SK-N-SH treated with all-trans-retinoic acid at 6 μM for 48 hours (cell line): ENCODE data around the gene GOLT1A.

Experiments
- ATAC-seq: fragments of 200-7000 bp; cut with Tn5 transposase; 3 replicates; pipeline ENCODE4 v1.9.1; 2020; ENCODE audit warnings: mild to moderate bottlenecking, moderate library complexity
- ARNTL ChIP-seq: fragments of 450-650 bp; formaldehyde crosslinking; IDR thresholded peaks from 2 replicates; pipeline ENCODE4 v1.5.0; 2020; ENCODE audit warnings: low read depth, mild to moderate bottlenecking, moderate library complexity, borderline replicate concordance
- BACH2 ChIP-seq: fragments of 250-450 bp; sonication (Bioruptor Pico); IDR thresholded peaks from 2 replicates; pipeline ENCODE4 v1.9.0; 2021; ENCODE audit warnings: mild to moderate bottlenecking, borderline replicate concordance
- CREB5 ChIP-seq: fragments of 250-450 bp; sonication (Bioruptor Pico); IDR thresholded peaks from 2 replicates; pipeline ENCODE4 v1.5.1; 2020; ENCODE audit warnings: low read depth, mild to moderate bottlenecking, moderate library complexity
- CSDC2 ChIP-seq: fragments of 250-450 bp; sonication (Bioruptor Pico); IDR thresholded peaks from 2 replicates; pipeline ENCODE4 v1.5.0; 2020; ENCODE audit warnings: mild to moderate bottlenecking, moderate library complexity
- GLIS3 ChIP-seq: fragments of 250-450 bp; sonication (Bioruptor Pico); IDR thresholded peaks from 2 replicates; pipeline ENCODE4 v1.5.0; 2020; ENCODE audit warnings: mild to moderate bottlenecking, moderate library complexity
- ISL1 ChIP-seq: fragments of 250-450 bp; sonication (Bioruptor Pico); IDR thresholded peaks from 2 replicates; pipeline ENCODE4 v2.1.2; 2022; ENCODE audit warnings: mild to moderate bottlenecking, moderate library complexity
- OSR1 ChIP-seq: fragments of 250-450 bp; sonication (Bioruptor Pico); IDR thresholded peaks from 2 replicates; pipeline ENCODE4 v1.8.0; 2022; ENCODE audit warnings: moderate library complexity, mild to moderate bottlenecking, inconsistent platforms
- PATZ1 ChIP-seq: fragments of 250-450 bp; sonication (Bioruptor Pico); IDR thresholded peaks from 2 replicates; pipeline ENCODE4 v1.8.0; 2020; ENCODE audit warnings: mild to moderate bottlenecking, moderate library complexity, borderline replicate concordance
- POU6F1 ChIP-seq: fragments of 250-450 bp; sonication (Bioruptor Pico); IDR thresholded peaks from 2 replicates; pipeline ENCODE4 v1.8.0; 2021; ENCODE audit warnings: low read depth, mild to moderate bottlenecking, moderate library complexity, borderline replicate concordance
- PPARA ChIP-seq: fragments of 250-450 bp; sonication (Bioruptor Pico); IDR thresholded peaks from 2 replicates; pipeline ENCODE4 v1.5.0; 2020; ENCODE audit warnings: mild to moderate bottlenecking, borderline replicate concordance
- RARB ChIP-seq: fragments of 250-450 bp; sonication (Bioruptor Pico); IDR thresholded peaks from 2 replicates; pipeline ENCODE4 v1.8.0; 2021; ENCODE audit warnings: mild to moderate bottlenecking, moderate library complexity
- TCF4 ChIP-seq: fragments of 250-450 bp; sonication (Bioruptor Pico); IDR thresholded peaks from 2 replicates; pipeline ENCODE4 v1.8.0; 2021; ENCODE audit warnings: mild to moderate bottlenecking, moderate library complexity, borderline replicate concordance
- TSHZ2 ChIP-seq: fragments of 250-450 bp; sonication (Bioruptor Pico); IDR thresholded peaks from 2 replicates; pipeline ENCODE4 v1.5.0; 2020; ENCODE audit warnings: mild to moderate bottlenecking, moderate library complexity
- ZC3H10 ChIP-seq: fragments of 250-450 bp; sonication (Bioruptor Pico); IDR thresholded peaks from 2 replicates; pipeline ENCODE4 v1.5.1; 2021; ENCODE audit warnings: mild to moderate bottlenecking, moderate library complexity
- ZFP3 ChIP-seq: fragments of 250-450 bp; sonication (Bioruptor Pico); IDR thresholded peaks from 2 replicates; pipeline ENCODE4 v1.5.0; 2020; ENCODE audit warnings: mild to moderate bottlenecking, moderate library complexity
- ZFP30 ChIP-seq: fragments of 450-650 bp; formaldehyde crosslinking; IDR thresholded peaks from 2 replicates; pipeline ENCODE4 v1.5.0; 2022; ENCODE audit warnings: mild to moderate bottlenecking, moderate library complexity
- ZNF565 ChIP-seq: fragments of 450-650 bp; formaldehyde crosslinking; conservative IDR thresholded peaks from 2 replicates; pipeline ENCODE4 v1.5.0; 2020; ENCODE audit warnings: low read depth, mild to moderate bottlenecking, moderate library complexity
- ZNF70 ChIP-seq: fragments of 450-650 bp; formaldehyde crosslinking; IDR thresholded peaks from 2 replicates; pipeline ENCODE4 v1.5.0; 2020; ENCODE audit warnings: mild to moderate bottlenecking, moderate library complexity
- ZNF8 ChIP-seq: fragments of 450-650 bp; formaldehyde crosslinking; IDR thresholded peaks from 2 replicates; pipeline ENCODE4 v1.5.0; 2020; ENCODE audit warnings: mild to moderate bottlenecking, moderate library complexity
- TF ChIP-seq, protein P1 (sequence below): fragments of 250-450 bp; sonication (Bioruptor Pico); IDR thresholded peaks from 2 replicates; pipeline ENCODE4 v1.5.1; 2021; ENCODE audit warnings: mild to moderate bottlenecking, moderate library complexity

Gene GOLT1A

DNA sequence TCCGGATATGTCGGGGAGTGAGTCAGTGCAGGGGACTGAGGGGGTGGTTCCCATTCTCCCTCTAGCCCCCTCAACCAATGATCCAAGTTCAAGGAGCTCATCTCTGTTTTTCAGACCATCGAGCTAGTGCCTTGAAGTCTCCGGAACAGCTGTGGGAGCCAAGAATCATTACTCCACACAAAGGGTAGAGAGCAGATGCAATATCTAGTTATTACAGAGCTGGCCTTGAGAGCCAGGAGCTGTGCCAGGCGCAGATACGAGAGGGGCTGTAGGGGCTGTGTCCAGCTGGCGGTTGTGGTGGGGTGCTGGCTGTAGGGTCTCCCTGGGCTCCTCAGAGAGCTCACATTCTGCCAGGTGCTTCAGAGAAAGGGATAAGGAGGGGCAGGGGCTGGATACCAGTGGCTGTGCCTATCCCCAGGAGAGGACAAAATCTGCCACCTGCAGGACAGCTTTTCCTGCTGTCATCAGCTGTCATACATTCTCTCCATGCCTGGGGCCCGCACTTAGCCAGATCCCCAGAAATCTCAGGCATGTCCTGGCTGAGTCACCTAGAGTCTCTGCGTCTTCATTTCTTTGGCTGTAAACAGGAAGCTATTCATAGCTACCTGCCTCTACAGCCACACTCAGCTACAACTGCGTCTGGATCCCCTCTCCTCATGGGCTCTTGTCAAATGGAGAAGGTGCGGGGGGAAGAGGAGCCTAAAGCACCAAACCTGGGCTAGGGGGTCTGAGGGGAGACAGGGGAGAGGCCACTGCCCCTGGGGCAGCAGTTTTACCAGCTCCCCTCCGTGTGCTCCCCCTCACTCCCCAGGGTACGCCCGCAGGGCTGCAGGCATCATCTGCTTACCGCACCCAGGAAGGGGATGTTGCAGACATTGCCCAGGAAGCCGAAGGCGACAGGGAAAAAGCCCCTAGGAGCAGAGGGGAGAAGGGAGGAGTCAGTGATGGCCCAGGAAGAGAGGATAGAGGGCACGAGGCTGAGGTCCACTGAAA is 15.1 kb downstream of the GOLT1A start:
- TF ChIP-seq CSDC2 (no peak), ISL1 (CRISPR knock-in tag) (no peak), ZNF565 (CRISPR knock-in tag) (no peak), BACH2 (CRISPR knock-in tag) (no peak), ZC3H10 (CRISPR knock-in tag) (no peak), ZNF8 (CRISPR knock-in tag) (no peak), GLIS3 (CRISPR knock-in tag) (no peak)
- peak; percentile 80 for ATAC-seq

- no peak for ATAC-seq
- no peak for TF ChIP-seq ARNTL
- TF ChIP-seq, protein P1, sequence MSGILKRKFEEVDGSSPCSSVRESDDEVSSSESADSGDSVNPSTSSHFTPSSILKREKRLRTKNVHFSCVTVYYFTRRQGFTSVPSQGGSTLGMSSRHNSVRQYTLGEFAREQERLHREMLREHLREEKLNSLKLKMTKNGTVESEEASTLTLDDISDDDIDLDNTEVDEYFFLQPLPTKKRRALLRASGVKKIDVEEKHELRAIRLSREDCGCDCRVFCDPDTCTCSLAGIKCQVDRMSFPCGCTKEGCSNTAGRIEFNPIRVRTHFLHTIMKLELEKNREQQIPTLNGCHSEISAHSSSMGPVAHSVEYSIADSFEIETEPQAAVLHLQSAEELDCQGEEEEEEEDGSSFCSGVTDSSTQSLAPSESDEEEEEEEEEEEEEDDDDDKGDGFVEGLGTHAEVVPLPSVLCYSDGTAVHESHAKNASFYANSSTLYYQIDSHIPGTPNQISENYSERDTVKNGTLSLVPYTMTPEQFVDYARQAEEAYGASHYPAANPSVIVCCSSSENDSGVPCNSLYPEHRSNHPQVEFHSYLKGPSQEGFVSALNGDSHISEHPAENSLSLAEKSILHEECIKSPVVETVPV (CRISPR knock-in tag): no peak
- no peak for TF ChIP-seq POU6F1 (CRISPR knock-in tag)
- no peak for TF ChIP-seq ZNF70 (CRISPR knock-in tag)
- no peak for TF ChIP-seq TSHZ2 (CRISPR knock-in tag)
- no peak for TF ChIP-seq RARB (CRISPR knock-in tag)
- no peak for TF ChIP-seq TCF4 (CRISPR knock-in tag)
- TF ChIP-seq CREB5: no peak
- TF ChIP-seq GLIS3 (CRISPR knock-in tag): no peak
- TF ChIP-seq ZFP3: no peak
- TF ChIP-seq ISL1 (CRISPR knock-in tag): no peak
- TF ChIP-seq PPARA: no peak
- no peak for TF ChIP-seq ZFP30
- no peak for TF ChIP-seq CSDC2
- TF ChIP-seq OSR1 (CRISPR knock-in tag): no peak
- TF ChIP-seq ZNF565 (CRISPR knock-in tag): no peak
- TF ChIP-seq ZC3H10 (CRISPR knock-in tag): no peak
- no peak for TF ChIP-seq PATZ1 (CRISPR knock-in tag)
- TF ChIP-seq, all 23 proteins: peak for 0
Measured at GRCh38 chr1:204197068-204197467, 16.7 kb downstream of the GOLT1A start.
